ENCODE data around the gene KCNT1. TPM values are rescaled to one million over a fixed set of nuclear protein-coding genes. Genes with fewer than 3 reads are reported as not detected.

Gene KCNT1
- total RNA-seq, 1 donor from 2014 or later = not detected

DNA sequence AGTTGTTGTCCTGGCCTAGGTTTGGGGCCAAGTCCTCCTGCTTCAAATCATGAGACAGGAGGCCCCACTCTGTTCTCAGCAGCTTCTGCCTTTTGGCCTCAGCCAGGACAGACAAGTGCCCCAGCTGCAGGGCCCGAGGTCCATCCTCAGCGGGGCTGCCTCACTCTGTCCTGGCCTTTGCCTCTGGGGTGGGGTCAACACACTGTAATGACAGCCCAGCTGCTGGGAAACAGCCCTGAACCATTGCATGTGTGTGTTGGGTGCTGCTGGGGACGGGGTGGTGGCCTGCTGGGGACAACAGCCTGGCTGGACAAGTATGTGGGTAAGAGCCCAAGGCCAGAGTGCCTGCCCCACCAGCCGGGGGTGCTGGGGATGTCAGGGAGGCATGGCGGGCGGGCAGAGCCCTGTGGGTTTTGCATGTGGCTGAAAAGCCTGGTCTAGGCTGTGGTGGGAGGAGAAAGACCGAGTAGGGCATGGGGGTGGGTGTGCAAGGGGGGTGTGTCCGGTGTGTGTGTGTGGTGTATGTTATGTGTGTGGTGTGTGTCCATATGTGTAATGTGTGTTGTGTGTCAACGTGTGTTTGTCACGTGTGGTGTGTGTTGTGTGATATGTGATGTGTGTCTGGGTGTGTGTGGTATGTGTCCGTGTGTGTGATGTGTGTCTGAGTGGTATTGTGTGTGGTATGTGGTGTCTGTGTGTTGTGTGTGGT, 71.7 kb downstream of the KCNT1 start:
- Histone ChIP-seq H3K36me3 (no peaks in the 10 kb centered on the region), H3K4me1 (no peaks in the 10 kb centered on the region), H3K27ac (no peak overlapping the region), H3K9me3 (no peaks in the 10 kb centered on the region), H3K27me3 (no peaks in the 10 kb centered on the region), H3K4me3 (no peak overlapping the region)
- intact Hi-C loops (cut with DNase I) = no loop called here
- DNase-seq (ENCODE audit: low spot score in 2 of 2) = no peak
- TF ChIP-seq, protein P1, sequence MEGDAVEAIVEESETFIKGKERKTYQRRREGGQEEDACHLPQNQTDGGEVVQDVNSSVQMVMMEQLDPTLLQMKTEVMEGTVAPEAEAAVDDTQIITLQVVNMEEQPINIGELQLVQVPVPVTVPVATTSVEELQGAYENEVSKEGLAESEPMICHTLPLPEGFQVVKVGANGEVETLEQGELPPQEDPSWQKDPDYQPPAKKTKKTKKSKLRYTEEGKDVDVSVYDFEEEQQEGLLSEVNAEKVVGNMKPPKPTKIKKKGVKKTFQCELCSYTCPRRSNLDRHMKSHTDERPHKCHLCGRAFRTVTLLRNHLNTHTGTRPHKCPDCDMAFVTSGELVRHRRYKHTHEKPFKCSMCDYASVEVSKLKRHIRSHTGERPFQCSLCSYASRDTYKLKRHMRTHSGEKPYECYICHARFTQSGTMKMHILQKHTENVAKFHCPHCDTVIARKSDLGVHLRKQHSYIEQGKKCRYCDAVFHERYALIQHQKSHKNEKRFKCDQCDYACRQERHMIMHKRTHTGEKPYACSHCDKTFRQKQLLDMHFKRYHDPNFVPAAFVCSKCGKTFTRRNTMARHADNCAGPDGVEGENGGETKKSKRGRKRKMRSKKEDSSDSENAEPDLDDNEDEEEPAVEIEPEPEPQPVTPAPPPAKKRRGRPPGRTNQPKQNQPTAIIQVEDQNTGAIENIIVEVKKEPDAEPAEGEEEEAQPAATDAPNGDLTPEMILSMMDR (IDR thresholded peaks at IDR 0.05) = no peak

DNA sequence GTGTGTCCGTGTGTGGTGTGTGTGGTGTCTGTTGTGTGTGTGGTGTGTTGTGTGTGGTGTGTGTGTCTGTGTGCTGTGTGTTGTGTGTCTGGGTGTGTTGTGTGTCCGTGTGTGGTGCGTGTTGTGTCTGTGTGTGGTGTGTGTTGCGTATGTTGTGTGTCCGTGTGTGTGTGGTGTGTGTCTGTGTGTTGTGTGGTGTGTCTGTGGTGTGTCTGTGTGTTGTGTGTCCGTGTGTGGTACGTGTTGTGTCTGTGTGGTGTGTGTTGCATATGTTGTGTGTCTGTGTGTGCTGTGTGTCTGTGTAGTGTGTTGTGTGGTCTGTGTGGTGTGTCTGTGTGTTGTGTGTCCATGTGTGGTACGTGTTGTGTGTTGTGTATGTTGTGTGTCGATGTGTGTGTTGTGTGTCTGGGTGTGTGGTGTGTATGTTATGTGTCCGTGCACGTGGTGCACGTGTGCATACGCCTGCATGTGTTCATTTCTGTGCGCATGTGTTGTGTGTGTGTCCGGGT, 72.3 kb downstream of the KCNT1 start:
- H3K36me3 ChIP-seq = no peaks in the 10 kb centered on the region
- H3K27me3 ChIP-seq = no peaks in the 10 kb centered on the region
- H3K9me3 ChIP-seq = no peaks in the 10 kb centered on the region
- H3K4me1 ChIP-seq = no peaks in the 10 kb centered on the region
- TF ChIP-seq, protein P1 (IDR thresholded peaks at IDR 0.05) = no peak
- DNase-seq (ENCODE audit: low spot score in 2 of 2) = no peak
- no peak overlapping the region for H3K27ac ChIP-seq
- H3K4me3 ChIP-seq = no peak overlapping the region
- intact Hi-C loops (cut with DNase I) = no loop called here

DNA sequence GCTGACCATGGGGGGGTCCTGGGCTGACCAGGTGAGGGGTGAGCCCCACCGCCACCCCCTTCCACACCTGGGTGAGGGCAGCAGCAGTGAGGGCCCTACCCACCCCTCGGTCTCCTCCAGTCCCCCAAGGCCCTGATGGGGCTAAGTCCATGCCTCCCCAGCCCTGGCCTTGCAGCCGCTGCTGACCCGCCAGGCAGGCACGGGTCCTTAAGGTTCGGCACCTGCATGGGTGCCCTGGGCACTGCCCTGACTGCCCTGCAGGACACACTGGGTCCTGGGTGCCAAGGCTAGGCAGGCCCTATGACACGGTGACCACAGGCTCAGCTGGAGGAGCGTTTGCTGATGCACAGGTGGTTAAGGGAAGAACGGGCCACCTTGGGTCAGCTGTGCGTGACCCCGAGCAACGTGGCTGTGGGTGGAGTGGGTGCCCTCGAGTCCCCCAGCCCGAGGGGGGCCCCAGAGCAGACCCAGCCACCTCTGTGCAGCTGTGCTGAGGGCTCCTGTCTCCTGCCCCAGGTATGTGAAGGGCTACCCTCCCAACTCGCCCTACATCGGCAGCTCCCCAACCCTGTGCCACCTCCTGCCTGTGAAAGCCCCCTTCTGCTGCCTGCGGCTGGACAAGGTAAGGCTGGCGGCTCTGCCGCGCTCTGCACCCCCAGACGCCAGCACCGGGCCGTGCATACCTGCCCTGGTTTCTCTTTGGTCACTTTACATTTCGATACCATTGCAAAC, 73.0 kb downstream of the KCNT1 start:
- TF ChIP-seq, protein P1 (IDR thresholded peaks at IDR 0.05) = no peak
- H3K4me3 ChIP-seq = no peak overlapping the region
- H3K27me3 ChIP-seq = no peaks in the 10 kb centered on the region
- no peaks in the 10 kb centered on the region for H3K9me3 ChIP-seq
- DNase-seq (ENCODE audit: low spot score in 2 of 2) = no peak
- H3K36me3 ChIP-seq = no peaks in the 10 kb centered on the region
- intact Hi-C loops (cut with DNase I) = no loop called here
- no peak overlapping the region for H3K27ac ChIP-seq
- H3K4me1 ChIP-seq = no peaks in the 10 kb centered on the region

DNA sequence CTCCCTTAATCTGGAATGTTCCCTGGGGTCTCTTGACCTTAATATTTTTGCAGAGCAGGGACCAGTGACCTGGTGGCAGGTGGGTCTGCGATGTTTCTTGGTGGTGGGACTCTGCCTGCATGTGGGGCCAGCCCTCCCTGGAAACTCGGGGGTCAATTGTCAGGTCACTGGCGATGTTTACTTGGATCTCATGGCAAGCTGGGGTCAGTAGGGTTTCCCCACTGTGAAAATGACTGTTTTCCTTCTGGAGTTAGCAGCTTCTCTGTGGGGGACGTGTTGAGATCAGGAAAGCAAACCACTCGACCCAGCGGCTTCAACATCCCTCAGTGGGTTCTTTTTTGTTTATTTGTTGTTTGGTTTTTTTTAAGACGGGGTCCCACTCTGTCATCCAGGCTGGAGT, 73.9 kb downstream of the KCNT1 start:
- H3K27ac ChIP-seq = no peak overlapping the region
- no peak overlapping the region for H3K4me3 ChIP-seq
- H3K9me3 ChIP-seq = no peaks in the 10 kb centered on the region
- no peaks in the 10 kb centered on the region for H3K27me3 ChIP-seq
- TF ChIP-seq, protein P1 (IDR thresholded peaks at IDR 0.05) = no peak
- intact Hi-C loops (cut with DNase I) = no loop called here
- no peak for DNase-seq (ENCODE audit: low spot score in 2 of 2)
- no peaks in the 10 kb centered on the region for H3K4me1 ChIP-seq
- H3K36me3 ChIP-seq = no peaks in the 10 kb centered on the region

DNA sequence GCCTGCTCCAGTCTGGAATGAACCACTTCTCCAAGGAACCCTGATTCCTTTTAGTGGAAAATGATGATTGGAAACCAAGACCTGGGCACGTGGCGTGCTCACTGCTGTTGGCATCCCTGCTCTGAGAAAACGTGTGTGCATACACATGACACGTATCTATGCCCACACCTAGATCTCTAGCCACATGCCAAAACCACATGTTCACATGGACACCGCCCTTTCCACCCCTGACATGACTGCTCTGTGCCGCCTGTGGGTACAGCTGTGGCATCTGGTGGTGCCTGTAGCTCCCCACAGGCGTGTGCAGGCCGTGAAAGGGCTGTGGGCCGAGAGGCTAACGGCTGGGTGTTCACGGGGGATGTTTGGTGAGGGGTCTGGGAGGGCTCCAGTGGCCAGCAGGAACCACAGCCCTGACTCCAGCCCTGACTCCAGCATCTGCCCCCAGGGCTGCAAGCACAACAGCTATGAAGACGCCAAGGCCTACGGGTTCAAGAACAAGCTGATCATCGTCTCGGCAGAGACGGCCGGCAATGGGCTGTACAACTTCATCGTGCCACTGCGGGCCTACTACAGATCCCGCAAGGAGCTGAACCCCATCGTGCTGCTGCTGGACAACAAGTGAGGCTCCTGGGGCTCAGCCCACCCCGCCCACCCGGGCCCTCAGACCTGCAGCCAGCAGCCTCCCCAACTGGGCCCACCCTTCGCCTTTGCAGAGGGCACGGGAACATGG, 75.1 kb downstream of the KCNT1 start:
- no peak for DNase-seq (ENCODE audit: low spot score in 2 of 2)
- TF ChIP-seq, protein P1 (IDR thresholded peaks at IDR 0.05) = no peak
- no peaks in the 10 kb centered on the region for H3K27me3 ChIP-seq
- no peaks in the 10 kb centered on the region for H3K4me1 ChIP-seq
- H3K27ac ChIP-seq = no peak overlapping the region
- H3K4me3 ChIP-seq = no peak overlapping the region
- intact Hi-C loops (cut with DNase I) = no loop called here
- H3K9me3 ChIP-seq = no peaks in the 10 kb centered on the region
- H3K36me3 ChIP-seq = no peaks in the 10 kb centered on the region

Data from ascending aorta (tissue), 2 donors.